SK-N-SH (cell line): ENCODE measurements around the gene GNPAT. TPM values are rescaled to one million over a fixed set of nuclear protein-coding genes. Genes with fewer than 3 reads are reported as not detected.

Source experiments
- CTCF ChIA-PET: fragments of 300-600, 350-600 bp; formaldehyde crosslinking; extraction: SDS; loops from one replicate; lab custom pipeline; 2021; lab: Yijun Ruan, JAX
- POLR2A ChIA-PET: fragments of 350-600 bp; sonication (Branson Sonifier 250); formaldehyde crosslinking; extraction: SDS; loops from one replicate; lab custom pipeline; 2020; ENCODE audit warnings: antibody characterized with exemption, inconsistent platforms; lab: Yijun Ruan, JAX
- DNase-seq: peaks from one replicate; pipeline ENCODE4 v3.0.0; 2012
- H2AFZ ChIP-seq: fragments of 200-600 bp; sonication (generic); 2 replicates; pipeline ENCODE4 v1.8.1; 2016; ENCODE audit warnings: antibody characterized with exemption, mild to moderate bottlenecking, low read depth
- H3F3A ChIP-seq: fragments of 200-600 bp; sonication (generic); replicated peaks from 2 replicates; pipeline ENCODE3; 2016; ENCODE audit warnings: antibody characterized with exemption, mild to moderate bottlenecking; ENCODE audit not compliant: insufficient read depth
- H3K27ac ChIP-seq, 2 experiments: fragments of 200-500 bp in 1 of 2; fragments of 200-600 bp in 1 of 2; sonication (Bioruptor generic) in 1 of 2; sonication (generic), shearing (Covaris generic) in 1 of 2; 2 replicates each; pipeline versions ENCODE4 v1.5.1 to v1.6.1; 2014 to 2016; ENCODE audit warnings: low read depth in 2 of 2, inconsistent platforms in 1 of 2, low read length in 1 of 2, mild to moderate bottlenecking in 1 of 2, mixed read lengths in 1 of 2
- H3K27me3 ChIP-seq: fragments of 200-600 bp; sonication (generic), shearing (Covaris generic); 2 replicates; pipeline ENCODE4 v1.6.1; 2016; ENCODE audit warnings: mixed run types; ENCODE audit not compliant: insufficient read depth
- H3K36me3 ChIP-seq, 2 experiments: fragments of 200-500 bp in 1 of 2; fragments of 200-600 bp in 1 of 2; sonication (Bioruptor generic) in 1 of 2; sonication (generic) in 1 of 2; replicated peaks in 1 of 2; 2 replicates each; pipeline versions ENCODE3 to v1.5.1; 2014 to 2016; ENCODE audit warnings: low read length in 1 of 2, mild to moderate bottlenecking in 1 of 2; ENCODE audit not compliant: insufficient read depth in 2 of 2, control insufficient read depth in 1 of 2
- H3K4me1 ChIP-seq, 2 experiments: fragments of 200-500 bp in 1 of 2; fragments of 200-600 bp in 1 of 2; sonication (Bioruptor generic) in 1 of 2; sonication (generic), shearing (Covaris generic) in 1 of 2; 2 replicates each; pipeline versions ENCODE4 v1.5.1 to v1.6.1; 2014 to 2016; ENCODE audit warnings: low read depth in 1 of 2, low read length in 1 of 2, mixed run types in 1 of 2; ENCODE audit not compliant: insufficient read depth in 2 of 2, control insufficient read depth in 1 of 2
- H3K4me2 ChIP-seq: fragments of 200-600 bp; sonication (generic), shearing (Covaris generic); 2 replicates; pipeline ENCODE4 v1.6.1; 2017; ENCODE audit warnings: mixed run types
- H3K4me3 ChIP-seq, 2 experiments: fragments of 200-500 bp in 1 of 2; fragments of 200-600 bp in 1 of 2; sonication (Bioruptor generic) in 1 of 2; sonication (generic), shearing (Covaris generic) in 1 of 2; 2 replicates each; pipeline versions ENCODE4 v1.5.1 to v1.8.1; 2014 to 2016; ENCODE audit warnings: low read depth in 2 of 2, inconsistent platforms in 1 of 2, low read length in 1 of 2, mild to moderate bottlenecking in 1 of 2, mixed read lengths in 1 of 2, moderate library complexity in 1 of 2
- H3K79me2 ChIP-seq: fragments of 200-600 bp; sonication (generic); 2 replicates; pipeline ENCODE4 v1.8.1; 2017; ENCODE audit warnings: mild to moderate bottlenecking; ENCODE audit not compliant: insufficient read depth
- H3K9ac ChIP-seq: fragments of 200-600 bp; sonication (generic); 2 replicates; pipeline ENCODE4 v1.6.1; 2017; ENCODE audit warnings: mixed run types
- H3K9me2 ChIP-seq: fragments of 200-600 bp; sonication (generic); 2 replicates; pipeline ENCODE4 v1.6.1; 2017; ENCODE audit warnings: mixed run types
- H3K9me3 ChIP-seq: fragments of 200-600 bp; sonication (generic); 2 replicates; pipeline ENCODE4 v1.6.1; 2017; ENCODE audit warnings: mixed run types, mild to moderate bottlenecking, moderate library complexity
- H4K20me1 ChIP-seq: fragments of 200-600 bp; sonication (generic); 2 replicates; pipeline ENCODE4 v1.6.1; 2017; ENCODE audit warnings: mild to moderate bottlenecking, mixed run types; ENCODE audit not compliant: insufficient read depth
- CHD2 ChIP-seq: fragments of 150-350 bp; IDR thresholded peaks from 2 replicates; pipeline ENCODE4 v1.6.1; 2018; ENCODE audit warnings: low read length; ENCODE audit not compliant: partially characterized antibody
- ELF1 ChIP-seq: IDR thresholded peaks from 2 replicates; pipeline ENCODE4 v1.4.0; 2012
- EP300 ChIP-seq, 2 experiments: IDR thresholded peaks; 2 replicates each; pipeline versions ENCODE4 v1.4.0 to v1.6.1; 2012; ENCODE audit warnings: borderline replicate concordance in 1 of 2, low read depth in 1 of 2, low read length in 1 of 2
- EZH2phosphoT487 ChIP-seq: fragments of 200-600 bp; sonication (generic); IDR thresholded peaks from 2 replicates; pipeline ENCODE4 v1.6.1; 2017; ENCODE audit warnings: low read depth, mixed run types, mild to moderate bottlenecking, antibody characterized with exemption, moderate library complexity, borderline replicate concordance
- FOXM1 ChIP-seq: IDR thresholded peaks from 2 replicates; pipeline ENCODE4 v1.4.0; 2012; ENCODE audit warnings: low read depth, mild to moderate bottlenecking
- GABPA ChIP-seq: IDR thresholded peaks from 2 replicates; pipeline ENCODE4 v1.4.0; 2012; ENCODE audit warnings: low read depth, mild to moderate bottlenecking
- MXI1 ChIP-seq: IDR thresholded peaks from 2 replicates; pipeline ENCODE4 v1.6.1; 2012; ENCODE audit warnings: mild to moderate bottlenecking, low read depth, low read length, improper control_type of control experiment
- NRF1 ChIP-seq: IDR thresholded peaks from 2 replicates; pipeline ENCODE4 v1.6.1; 2012; ENCODE audit warnings: low read depth, mild to moderate bottlenecking, low read length
- POLR2AphosphoS5 ChIP-seq: IDR thresholded peaks from 2 replicates; pipeline ENCODE4 v1.6.1; 2012; ENCODE audit warnings: low read depth, low read length
- RAD21 ChIP-seq: IDR thresholded peaks from 2 replicates; pipeline ENCODE4 v1.6.1; 2012; ENCODE audit warnings: mild to moderate bottlenecking, low read length
- SIN3A ChIP-seq: IDR thresholded peaks from 2 replicates; pipeline ENCODE4 v1.6.1; 2012; ENCODE audit warnings: low read depth, mild to moderate bottlenecking, low read length, moderate library complexity, borderline replicate concordance
- SMC3 ChIP-seq: IDR thresholded peaks from 2 replicates; pipeline ENCODE4 v1.6.1; 2012; ENCODE audit warnings: low read depth, low read length, improper control_type of control experiment
- TAF1 ChIP-seq: IDR thresholded peaks from 2 replicates; pipeline ENCODE4 v1.6.1; 2012; ENCODE audit warnings: low read depth, mild to moderate bottlenecking, low read length, moderate library complexity, borderline replicate concordance
- TCF12 ChIP-seq: IDR thresholded peaks from 2 replicates; pipeline ENCODE4 v1.4.0; 2012
- YY1 ChIP-seq: IDR thresholded peaks from 2 replicates; pipeline ENCODE4 v1.4.0; 2012; ENCODE audit warnings: low read depth, mild to moderate bottlenecking
- WGBS: methylation state at CpG from one replicate; pipeline ENCODE4 v1.1.6; 2017; ENCODE audit warnings: low lambda C conversion rate; 5-methylcytosine and 5-hydroxymethylcytosine counted together
- polyA plus RNA-seq, 3 experiments: library from polyadenylated mRNA; depleted of rRNA; stranded (reverse); fragments of >200 nt; gene quantifications; 2 replicates each; pipeline ENCODE4 v1.2.3, GENCODE V29; 2012
- TF ChIP-seq, protein P1 (sequence below): IDR thresholded peaks from 2 replicates; pipeline ENCODE4 v1.4.0; 2012; ENCODE audit warnings: low read depth
- TF ChIP-seq, protein P2 (sequence below): IDR thresholded peaks from 2 replicates; pipeline ENCODE4 v1.4.0; 2012; ENCODE audit warnings: low read depth, borderline replicate concordance
- TF ChIP-seq, protein P3 (sequence below): IDR thresholded peaks from 2 replicates; pipeline ENCODE4 v1.6.1; 2012; ENCODE audit warnings: mild to moderate bottlenecking, low read depth, low read length, moderate library complexity
- TF ChIP-seq, protein P4 (sequence below): fragments of 200-600 bp; sonication (generic); IDR thresholded peaks from 2 replicates; pipeline ENCODE4 v1.6.1; 2017; ENCODE audit warnings: antibody characterized with exemption, mild to moderate bottlenecking, moderate library complexity

The GNPAT gene
- 14.7 and 18.9 TPM in 2 replicates for polyA plus RNA-seq (2012; rRNA removed)
- polyA plus RNA-seq (2012; cell fraction: cytosol; rRNA removed) = 20.2 and 21.8 TPM in 2 replicates
- 10.6 and 23.2 TPM in 2 replicates for polyA plus RNA-seq (2012; cell fraction: nucleus; rRNA removed)

DNA sequence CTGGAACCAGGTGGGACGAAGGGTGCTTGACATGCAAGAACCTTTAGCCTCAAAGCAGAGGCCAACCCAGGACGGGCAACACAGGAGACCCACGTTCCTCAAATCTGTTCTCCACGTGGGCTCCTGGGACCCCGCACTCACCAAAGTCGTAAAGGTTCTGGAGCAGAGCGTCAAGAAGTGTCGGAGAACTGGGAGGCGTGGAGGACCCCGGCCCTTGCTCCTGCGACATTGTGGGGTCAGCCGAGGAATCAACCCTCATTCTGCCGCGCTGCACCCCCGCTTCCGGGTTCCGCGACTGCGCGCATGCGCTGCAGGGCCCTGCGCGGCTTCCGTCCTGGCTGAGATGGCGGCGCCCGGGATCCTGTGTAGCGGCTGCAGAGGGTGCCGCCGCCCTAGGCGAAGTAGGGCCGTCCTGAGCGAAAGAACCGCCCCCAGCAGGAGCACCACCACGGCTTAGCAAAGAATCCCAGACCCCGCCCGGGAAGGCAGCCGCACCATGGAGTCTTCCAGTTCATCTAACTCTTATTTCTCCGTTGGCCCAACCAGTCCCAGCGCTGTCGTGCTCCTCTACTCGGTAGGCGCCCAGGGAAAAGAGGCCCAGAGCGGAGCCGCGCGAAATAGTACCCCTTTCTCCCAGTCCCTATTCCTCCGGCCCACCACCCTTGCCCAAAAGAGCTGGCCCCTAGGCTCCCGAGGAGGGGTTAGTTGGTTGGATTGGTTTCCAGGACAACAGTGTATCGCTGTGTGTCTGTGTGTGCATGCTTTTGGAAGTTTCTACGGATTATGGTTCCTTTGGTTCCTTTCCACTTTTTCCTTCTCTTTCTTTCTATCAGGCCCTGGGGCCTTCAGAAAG is at the start of gene GNPAT:
Gene GNPAT, plus strand, starts transcription at position 330 of the 853 bp plus-strand sequence. Its CDS starts 167 bp downstream, at position 497.
- H3F3A ChIP-seq = no peaks in the 10 kb centered on the region
- CTCF ChIA-PET = interaction anchor here (1.2 kb wide), 1 partner anchor 30 kb away, joined by 5 read pairs; no protein-coding TSS in a partner anchor
- peaks cover 5% of the 10 kb centered on the region; the same call in 1 of the 2 replicates for H4K20me1 ChIP-seq
- peak within 1 kb of the TSS; percentile 88 for H3K4me2 ChIP-seq
- no peaks in the 10 kb centered on the region for H3K9me2 ChIP-seq
- TF ChIP-seq NRF1 (peak; percentile 86), ELF1 (peak; percentile 100), RAD21 (no peak), MXI1 (peak; percentile 83), FOXM1 (no peak), SIN3A (peak; percentile 90), SMC3 (0 out of 2 replicates have a peak, but pooled peaks have one; percentile 2), POLR2AphosphoS5 (peak; percentile 94), EP300 (IDR thresholded peaks at IDR 0.05; ENCODE audit: borderline replicate concordance in 1 of 2, low read depth in 1 of 2, low read length in 1 of 2) (0 out of 4 replicates have a peak, but pooled peaks of 1 of the 2 experiments have one; percentile 9), TAF1 (peak; percentile 94), CHD2 (peak; percentile 14), GABPA (peak; percentile 67), TCF12 (peak; percentile 9; the same call in 1 of the 2 replicates), EZH2phosphoT487 (no peak), YY1 (peak; percentile 94)
- TF ChIP-seq, protein P1, sequence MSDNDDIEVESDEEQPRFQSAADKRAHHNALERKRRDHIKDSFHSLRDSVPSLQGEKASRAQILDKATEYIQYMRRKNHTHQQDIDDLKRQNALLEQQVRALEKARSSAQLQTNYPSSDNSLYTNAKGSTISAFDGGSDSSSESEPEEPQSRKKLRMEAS = peak; percentile 71
- TF ChIP-seq, protein P2, sequence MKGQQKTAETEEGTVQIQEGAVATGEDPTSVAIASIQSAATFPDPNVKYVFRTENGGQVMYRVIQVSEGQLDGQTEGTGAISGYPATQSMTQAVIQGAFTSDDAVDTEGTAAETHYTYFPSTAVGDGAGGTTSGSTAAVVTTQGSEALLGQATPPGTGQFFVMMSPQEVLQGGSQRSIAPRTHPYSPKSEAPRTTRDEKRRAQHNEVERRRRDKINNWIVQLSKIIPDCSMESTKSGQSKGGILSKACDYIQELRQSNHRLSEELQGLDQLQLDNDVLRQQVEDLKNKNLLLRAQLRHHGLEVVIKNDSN = no peak
- TF ChIP-seq, protein P3, sequence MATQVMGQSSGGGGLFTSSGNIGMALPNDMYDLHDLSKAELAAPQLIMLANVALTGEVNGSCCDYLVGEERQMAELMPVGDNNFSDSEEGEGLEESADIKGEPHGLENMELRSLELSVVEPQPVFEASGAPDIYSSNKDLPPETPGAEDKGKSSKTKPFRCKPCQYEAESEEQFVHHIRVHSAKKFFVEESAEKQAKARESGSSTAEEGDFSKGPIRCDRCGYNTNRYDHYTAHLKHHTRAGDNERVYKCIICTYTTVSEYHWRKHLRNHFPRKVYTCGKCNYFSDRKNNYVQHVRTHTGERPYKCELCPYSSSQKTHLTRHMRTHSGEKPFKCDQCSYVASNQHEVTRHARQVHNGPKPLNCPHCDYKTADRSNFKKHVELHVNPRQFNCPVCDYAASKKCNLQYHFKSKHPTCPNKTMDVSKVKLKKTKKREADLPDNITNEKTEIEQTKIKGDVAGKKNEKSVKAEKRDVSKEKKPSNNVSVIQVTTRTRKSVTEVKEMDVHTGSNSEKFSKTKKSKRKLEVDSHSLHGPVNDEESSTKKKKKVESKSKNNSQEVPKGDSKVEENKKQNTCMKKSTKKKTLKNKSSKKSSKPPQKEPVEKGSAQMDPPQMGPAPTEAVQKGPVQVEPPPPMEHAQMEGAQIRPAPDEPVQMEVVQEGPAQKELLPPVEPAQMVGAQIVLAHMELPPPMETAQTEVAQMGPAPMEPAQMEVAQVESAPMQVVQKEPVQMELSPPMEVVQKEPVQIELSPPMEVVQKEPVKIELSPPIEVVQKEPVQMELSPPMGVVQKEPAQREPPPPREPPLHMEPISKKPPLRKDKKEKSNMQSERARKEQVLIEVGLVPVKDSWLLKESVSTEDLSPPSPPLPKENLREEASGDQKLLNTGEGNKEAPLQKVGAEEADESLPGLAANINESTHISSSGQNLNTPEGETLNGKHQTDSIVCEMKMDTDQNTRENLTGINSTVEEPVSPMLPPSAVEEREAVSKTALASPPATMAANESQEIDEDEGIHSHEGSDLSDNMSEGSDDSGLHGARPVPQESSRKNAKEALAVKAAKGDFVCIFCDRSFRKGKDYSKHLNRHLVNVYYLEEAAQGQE = no peak
- TF ChIP-seq, protein P4, sequence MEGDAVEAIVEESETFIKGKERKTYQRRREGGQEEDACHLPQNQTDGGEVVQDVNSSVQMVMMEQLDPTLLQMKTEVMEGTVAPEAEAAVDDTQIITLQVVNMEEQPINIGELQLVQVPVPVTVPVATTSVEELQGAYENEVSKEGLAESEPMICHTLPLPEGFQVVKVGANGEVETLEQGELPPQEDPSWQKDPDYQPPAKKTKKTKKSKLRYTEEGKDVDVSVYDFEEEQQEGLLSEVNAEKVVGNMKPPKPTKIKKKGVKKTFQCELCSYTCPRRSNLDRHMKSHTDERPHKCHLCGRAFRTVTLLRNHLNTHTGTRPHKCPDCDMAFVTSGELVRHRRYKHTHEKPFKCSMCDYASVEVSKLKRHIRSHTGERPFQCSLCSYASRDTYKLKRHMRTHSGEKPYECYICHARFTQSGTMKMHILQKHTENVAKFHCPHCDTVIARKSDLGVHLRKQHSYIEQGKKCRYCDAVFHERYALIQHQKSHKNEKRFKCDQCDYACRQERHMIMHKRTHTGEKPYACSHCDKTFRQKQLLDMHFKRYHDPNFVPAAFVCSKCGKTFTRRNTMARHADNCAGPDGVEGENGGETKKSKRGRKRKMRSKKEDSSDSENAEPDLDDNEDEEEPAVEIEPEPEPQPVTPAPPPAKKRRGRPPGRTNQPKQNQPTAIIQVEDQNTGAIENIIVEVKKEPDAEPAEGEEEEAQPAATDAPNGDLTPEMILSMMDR = no peak
- H3K9me3 ChIP-seq = no peaks in the 10 kb centered on the region
- DNase-seq = peak; percentile 96
- H3K4me3 ChIP-seq = peak within 1 kb of the TSS; percentile 86 to 90
- H3K4me1 ChIP-seq = peaks cover 13 to 17% of the 10 kb centered on the region in 2 experiments
- H3K27ac ChIP-seq = peak within 1 kb of the TSS; percentile 75 to 83
- H3K9ac ChIP-seq = peak within 1 kb of the TSS; percentile 88
- no peaks in the 10 kb centered on the region for H3K27me3 ChIP-seq
- H2AFZ ChIP-seq = peak within 1 kb of the TSS; percentile 95
- H3K36me3 ChIP-seq = peaks cover 12 to 27% of the 10 kb centered on the region in 2 experiments
- POLR2A ChIA-PET = interaction anchor here (0.5 kb wide), 1 partner anchor 343 kb away, joined by 4 read pairs; no protein-coding TSS in a partner anchor
- peaks cover 63% of the 10 kb centered on the region for H3K79me2 ChIP-seq
- WGBS = under 1% methylated on average over 34 of the region's 51 CpGs
